GM19395 (cell line): ENCODE results near the gene MARCHF10.
"Not testable (repeated sequence)": the region's sequence is repeated elsewhere in the genome, so short reads cannot be mapped to it uniquely, and the experiment has no call there.

Experiments
- ATAC-seq: cut with Tn5 transposase; IDR thresholded peaks from one replicate; pipeline ENCODE4 v1.9.1; 2021; ENCODE audit warnings: mild to moderate bottlenecking, moderate library complexity; ENCODE audit not compliant: unreplicated experiment

The MARCHF10 gene

GRCh38 chr17:62702746-62703260 is 105.3 kb downstream of the MARCHF10 start:
- ATAC-seq, result no peak

DNA sequence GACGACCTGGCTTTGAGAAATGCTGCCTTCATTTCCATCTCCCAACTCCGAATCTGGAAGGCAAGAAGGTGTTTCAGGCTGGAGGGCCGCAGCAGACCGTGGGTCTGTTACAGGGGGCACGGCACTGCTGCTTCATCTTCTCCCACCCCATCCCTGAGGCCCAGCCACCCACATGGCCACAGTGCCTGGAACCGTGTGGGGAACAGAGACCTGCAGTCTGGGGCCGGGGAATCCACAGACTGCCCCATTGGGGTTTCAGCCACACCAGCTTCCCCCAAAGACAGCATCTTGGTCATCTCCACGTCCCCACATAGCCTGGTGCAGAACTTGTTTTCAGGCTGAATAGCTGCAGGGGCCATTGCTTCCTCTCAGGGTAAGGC is 106.4 kb downstream of the MARCHF10 start:
- no peak for ATAC-seq

DNA sequence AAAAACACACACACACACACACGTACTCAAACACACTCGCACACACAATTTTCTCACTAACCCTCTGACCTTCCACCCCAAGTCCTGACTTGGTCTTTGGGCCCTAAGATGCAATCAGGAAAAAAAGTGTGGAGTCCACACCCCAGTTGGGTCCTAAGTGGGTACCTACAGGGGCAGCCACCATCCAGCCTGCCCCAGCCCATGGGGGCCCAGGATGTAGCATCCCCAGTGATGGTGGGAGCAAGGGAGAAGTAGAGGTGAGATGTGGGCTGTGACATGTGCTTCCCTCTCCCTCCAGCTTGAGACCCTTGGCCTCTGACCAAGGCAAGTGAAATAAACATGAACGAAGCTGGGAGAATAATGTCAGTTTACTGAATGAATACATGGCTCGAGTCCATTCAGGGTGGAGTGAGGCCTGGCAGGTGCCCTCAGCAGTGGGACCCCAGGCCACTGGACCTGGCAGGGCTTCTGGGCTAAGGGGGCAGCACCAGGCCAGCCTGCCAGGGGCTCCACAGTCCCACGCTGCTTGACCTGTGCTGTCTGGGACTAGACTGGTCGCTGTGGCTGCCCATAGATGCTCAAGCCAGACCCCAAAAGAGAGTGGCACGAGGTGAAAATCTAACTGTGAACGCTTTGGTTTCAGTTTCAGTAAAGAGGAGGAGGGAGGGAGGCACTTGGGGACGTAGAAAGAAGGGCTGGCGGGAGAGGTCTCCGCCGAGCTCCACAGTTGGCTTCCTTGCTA is 107.0 kb downstream of the MARCHF10 start:
- ATAC-seq, result no peak

DNA sequence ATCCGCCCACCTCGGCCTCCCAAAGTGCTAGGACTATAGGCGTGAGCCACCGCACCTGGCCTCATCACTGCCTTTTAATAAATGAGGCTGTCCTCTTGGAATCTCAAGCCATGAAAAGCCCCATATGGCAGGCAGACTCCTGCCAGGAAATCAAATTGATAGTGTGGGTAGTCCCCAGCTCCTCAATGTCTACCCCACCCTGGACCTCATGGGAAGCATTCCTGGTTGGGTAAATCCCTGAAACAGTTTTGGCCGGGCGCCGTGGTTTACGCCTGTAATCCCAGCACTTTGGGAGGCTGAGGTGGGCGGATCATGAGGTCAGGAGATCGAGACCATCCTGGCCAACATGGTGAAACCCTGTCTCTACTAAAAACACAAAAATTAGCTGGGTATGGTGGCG is 109.7 kb downstream of the MARCHF10 start:
- not testable (repeated sequence) for ATAC-seq

DNA sequence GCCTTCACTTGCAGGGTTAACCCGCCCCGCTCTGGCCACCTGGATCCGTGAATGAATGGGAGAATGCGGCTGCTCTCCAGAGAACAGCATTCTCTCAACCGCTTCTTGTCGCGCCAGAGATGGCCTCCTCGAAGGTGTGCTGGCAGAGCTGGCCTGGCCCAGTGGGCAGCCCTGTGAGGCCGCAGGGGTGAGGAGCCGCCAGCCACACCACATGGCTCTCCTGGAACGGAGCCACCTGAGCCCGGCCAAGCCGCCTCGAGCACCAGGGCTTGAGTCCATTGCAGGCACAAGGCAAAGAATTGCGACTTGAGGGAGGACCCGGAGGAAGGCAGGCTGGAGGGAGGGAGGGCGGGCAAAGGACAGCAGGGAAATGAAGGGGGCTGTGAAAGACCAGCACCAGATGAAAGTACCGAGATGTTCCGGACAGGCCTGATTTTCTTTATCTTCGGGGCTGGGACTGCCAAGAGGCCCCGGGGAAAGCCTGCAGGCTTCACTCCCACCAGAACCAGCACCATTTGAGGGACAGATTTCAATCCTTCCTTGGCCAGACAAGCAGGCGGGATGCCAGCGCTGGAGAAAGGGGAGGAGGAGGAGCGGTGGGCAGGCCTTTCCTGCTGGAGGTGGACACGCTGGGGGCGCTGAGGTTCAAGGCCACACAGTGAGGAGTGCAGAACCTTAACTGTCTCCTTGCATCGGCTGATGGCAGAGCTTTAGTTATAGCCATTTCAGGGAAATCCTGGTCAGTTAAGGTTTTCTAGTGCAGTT is 111.2 kb downstream of the MARCHF10 start:
- no peak for ATAC-seq

- ATAC-seq, result no peak
These were observed 111.9 kb downstream of the MARCHF10 start for GRCh38 chr17:62696256-62696655.

- not testable (repeated sequence) for ATAC-seq
These were observed 112.9 kb downstream of the MARCHF10 start for GRCh38 chr17:62695093-62695738.

DNA sequence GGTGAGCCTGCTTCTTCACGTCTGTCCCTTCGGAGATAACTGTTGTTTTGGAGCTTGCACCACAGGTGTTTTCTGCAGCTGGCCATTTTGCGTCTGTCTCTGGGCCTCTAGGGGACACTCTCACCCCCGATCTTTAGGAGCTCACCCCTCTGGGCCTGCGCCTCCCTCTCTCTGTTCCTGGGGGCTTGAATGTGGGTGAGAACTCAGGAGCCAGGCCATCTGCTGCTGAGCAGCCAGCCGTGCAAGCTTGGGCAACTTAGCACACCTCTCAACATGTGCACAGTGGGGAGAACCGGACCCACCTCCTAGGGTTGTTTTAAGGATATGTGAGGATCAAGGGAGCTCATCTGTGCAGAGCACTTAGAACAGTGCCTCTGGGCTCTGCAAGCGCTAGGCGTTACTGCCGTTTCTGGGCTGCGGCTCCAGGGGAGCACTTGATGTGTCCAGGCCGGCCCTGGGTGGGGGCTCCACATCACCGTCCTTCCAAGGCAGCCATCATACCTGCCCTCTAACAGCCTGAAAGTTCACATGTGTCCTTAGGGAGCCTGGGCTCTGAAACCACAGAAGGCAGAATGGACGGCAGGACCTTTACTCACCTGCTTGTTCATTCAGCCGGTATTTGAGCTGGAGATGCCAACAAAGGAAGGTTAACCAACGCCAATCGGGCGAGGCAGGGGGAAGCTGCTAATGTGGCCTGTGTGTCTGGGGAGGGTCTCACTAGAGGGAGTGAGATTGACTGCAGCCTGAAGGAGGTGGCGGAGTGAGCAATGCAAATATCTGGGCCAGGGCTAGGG is 114.3 kb downstream of the MARCHF10 start:
- no peak for ATAC-seq

DNA sequence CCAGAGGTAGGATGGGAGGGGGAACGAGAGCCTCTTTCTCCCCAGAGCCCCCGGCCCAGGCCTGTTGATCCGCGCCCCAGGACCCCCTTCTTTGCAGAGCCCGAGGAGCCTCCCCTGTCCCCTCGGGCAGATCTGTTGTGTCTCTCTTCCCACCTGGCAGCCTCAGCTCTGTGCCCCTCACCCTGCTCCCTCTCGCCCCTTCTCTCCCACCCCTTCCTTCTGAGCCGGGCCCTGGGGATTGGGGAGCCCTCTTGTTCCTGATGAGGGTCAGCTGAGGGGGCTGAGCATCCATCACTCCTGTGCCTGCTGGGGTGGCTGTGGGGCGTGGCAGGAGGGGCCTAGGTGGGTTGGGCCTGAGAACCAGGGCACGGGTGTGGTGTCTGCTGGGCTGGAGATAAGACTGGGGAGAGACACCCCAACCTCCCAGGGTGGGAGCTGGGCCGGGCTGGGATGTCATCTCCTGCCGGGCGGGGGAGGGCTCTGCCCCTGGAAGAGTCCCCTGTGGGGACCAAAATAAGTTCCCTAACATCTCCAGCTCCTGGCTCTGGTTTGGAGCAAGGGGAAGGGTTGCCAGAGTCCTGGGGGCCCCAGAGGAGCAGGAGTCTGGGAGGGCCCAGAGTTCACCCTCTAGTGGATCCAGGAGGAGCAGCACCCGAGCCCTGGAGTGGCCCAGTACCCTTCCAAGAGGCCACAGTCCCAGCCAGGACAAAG is 115.2 kb downstream of the MARCHF10 start:
- no peak for ATAC-seq

GRCh38 chr17:62692159-62692651 is 115.9 kb downstream of the MARCHF10 start:
- no peak for ATAC-seq

DNA sequence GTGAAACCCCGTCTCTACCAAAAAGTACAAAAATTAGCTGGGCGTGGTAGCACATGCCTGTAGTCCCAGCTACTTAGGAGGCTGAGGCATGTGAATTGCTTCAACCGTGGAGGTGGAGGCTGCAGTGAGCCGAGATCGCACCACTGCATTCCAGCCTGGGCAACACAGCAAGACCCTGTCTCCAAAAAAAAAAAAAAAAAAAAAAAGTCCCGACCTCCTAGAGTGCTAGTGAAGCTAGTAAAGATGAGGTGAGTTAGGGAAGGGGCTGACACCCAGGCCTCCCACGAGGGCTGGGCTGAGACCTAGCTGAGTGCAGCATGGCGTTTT is 116.6 kb downstream of the MARCHF10 start:
- ATAC-seq, result not testable (repeated sequence)

DNA sequence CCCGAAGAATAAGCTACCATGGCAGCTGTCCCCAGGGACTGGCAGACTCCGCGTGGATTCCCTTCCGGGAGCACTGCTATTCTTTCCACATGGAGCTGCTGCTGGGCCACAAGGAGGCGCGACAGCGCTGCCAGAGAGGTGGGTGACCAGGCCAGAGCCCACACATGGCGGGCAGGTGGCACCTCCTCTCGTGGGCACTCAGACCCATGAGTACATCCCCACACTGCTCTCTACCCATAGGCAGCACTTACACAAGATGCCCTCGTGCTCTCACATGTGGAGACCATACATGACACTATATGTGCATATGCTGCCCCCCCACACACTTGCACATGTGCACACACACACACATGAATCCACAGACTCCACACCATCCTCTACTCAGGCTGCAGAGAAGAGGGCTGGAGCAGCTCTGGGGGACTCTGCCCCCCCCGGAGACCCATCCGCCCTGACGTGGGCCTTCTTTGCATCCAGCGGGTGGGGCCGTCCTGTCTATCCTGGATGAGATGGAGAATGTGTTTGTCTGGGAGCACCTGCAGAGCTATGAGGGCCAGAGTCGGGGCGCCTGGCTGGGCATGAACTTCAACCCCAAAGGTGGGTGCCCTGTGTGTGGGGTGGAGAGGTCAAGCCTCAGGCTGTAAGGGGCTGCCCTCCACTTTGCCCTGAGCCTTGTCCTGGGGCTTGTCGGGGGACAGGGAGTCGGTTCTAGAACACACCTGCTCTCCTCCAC is 117.8 kb downstream of the MARCHF10 start:
- ATAC-seq, result no peak

- ATAC-seq, result no peak
These were observed 118.5 kb downstream of the MARCHF10 start for GRCh38 chr17:62689441-62690167.

DNA sequence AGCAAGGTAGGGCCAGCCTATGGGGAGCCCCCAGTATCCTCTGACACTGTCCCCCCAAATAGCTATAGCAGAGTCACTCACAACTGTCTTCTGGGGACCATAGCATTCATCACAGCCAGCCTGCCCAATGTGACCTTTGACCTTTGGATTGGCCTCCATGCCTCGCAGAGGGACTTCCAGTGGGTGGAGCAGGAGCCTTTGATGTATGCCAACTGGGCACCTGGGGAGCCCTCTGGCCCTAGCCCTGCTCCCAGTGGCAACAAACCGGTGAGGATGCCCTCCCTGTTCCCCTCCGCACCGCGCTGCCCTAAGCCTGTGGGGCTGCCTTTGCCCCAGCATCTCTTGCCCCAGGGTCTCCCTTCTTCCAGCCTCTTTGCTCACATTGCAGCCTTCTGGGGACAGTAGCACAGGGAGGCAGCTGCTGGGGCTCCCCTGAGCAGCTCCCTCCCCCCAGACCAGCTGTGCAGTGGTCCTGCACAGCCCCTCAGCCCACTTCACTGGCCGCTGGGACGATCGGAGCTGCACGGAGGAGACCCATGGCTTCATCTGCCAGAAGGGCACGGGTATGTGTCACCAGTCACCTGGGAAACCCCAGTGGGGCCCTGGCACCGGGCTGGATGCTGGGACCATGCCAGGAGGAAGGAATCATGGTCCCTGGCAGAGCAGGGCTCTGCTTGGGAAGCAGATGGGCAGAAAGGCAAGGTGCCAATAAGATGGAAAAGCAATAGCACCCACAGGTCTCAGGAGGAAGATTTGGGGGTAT is 119.5 kb downstream of the MARCHF10 start:
- no peak for ATAC-seq

GRCh38 chr17:62687997-62688396 is 120.1 kb downstream of the MARCHF10 start:
- ATAC-seq, result no peak

- no peak for ATAC-seq
These were observed 123.9 kb downstream of the MARCHF10 start for GRCh38 chr17:62684179-62684578.

DNA sequence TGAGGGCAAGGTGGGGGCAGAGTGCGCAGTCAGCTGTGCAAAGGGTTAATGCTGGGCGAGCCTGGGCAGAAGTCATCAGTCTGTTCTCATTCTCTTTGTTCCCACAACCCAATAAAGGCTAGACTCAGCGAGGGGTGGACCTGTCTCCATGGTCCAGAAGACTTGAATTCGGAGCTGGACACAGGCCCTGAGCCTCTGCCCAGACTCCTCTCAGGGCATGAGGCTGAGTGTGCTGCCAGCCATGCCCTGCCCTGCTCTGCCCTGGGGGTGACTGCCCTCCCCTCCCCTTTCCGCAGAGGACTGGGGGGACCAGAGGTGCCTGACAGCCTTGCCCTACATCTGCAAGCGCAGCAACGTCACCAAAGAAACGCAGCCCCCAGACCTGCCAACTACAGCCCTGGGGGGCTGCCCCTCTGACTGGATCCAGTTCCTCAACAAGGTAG is 126.2 kb downstream of the MARCHF10 start:
- ATAC-seq, result no peak
